Stimulated activated CD8-positive, alpha-beta memory T cell treated with anti-CD3 and anti-CD28 coated beads, Interleukin-4, amount 100 ng/mL, for 1 hour (primary cell): Measurements from ENCODE around the gene CARD9.

Experiments
- DNase-seq, 2 donors: peaks; one replicate each; pipeline ENCODE4 v3.0.0-alpha.2; 2020; ENCODE audit warnings: low read depth in 2 of 2, low spot score in 1 of 2

CARD9 gene

DNA sequence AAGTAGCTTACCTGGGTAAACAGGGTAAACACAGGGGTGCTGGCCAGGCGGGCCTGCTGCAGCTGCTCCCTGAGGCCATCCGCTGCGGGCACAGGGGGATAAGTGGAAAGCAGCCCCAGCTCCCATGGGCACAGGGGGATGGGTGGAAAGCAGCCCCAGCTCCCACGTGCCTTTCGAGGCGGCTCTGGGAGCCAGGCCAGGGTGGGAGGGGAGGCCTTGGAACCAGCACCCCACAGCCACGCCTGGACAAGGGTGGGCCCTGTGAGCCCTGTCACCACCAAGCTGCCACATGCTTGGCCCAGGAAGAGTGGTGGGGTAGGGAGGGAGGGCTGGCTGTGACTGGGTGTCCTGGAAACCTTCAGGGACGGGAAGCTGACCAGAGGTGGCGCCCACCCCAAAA lies 7.8 kb upstream of the CARD9 start:
- DNase-seq: no peak

DNA sequence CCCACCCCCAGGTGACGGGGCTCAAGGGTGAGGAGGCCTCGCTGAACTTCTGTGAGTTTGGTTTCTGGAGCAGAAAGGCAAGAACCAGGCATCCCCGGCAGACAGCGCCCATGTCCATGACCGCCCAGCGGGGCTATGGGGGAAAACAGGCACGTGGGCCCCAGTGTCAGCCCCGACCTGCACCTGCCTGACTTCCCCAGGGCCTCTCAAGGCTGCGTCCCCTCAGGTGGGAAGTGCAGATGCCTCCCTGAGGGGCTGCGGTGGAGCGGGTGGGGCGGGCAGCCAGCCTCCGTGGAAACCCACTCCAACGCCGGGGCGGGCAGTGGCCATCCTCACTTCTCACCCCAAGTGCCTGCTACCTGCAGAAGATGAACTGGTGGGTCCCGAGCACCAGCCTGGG lies 6.9 kb upstream of the CARD9 start:
- DNase-seq: no peak

DNA sequence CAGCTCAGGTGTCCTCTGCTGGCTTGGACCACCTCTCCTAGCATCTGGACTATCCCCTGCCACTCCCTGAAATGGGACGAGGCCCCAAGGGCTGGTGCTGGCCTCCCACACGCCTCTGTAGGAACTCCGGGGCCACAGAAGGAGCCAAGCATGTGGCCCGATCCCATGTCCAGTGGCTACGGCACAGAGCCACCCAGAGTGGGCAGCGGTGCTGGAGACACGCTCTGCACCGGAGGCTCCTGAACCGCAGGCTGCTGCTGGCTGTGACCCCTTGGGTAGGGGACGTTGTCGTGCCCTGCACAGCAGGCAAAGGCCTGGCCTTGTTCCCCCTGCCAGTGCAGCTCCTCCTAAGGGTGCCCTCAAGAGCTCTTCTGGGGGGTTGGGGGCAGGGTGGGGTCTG lies 6.4 kb upstream of the CARD9 start:
- DNase-seq: no peak

DNA sequence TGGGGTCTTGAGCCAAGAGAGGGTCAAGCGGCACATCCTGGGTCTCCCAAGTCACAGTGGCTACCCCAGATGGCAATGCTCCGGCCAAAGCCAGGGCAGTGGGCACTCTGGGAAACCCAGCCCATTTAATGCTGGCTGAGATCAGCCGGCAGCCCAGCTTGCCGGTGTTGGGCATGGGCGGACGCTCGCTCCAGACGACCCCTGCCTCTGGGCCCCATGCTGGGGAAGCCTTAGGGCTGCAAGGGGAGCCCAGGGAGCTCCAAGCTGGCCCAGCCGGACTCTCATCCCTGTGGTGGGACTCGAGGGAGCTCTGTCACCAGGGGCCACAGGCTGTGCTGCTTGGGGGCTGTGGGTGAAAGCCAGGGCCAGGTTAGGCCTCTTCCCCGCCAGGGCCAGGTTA lies 5.9 kb upstream of the CARD9 start:
- no peak for DNase-seq

DNA sequence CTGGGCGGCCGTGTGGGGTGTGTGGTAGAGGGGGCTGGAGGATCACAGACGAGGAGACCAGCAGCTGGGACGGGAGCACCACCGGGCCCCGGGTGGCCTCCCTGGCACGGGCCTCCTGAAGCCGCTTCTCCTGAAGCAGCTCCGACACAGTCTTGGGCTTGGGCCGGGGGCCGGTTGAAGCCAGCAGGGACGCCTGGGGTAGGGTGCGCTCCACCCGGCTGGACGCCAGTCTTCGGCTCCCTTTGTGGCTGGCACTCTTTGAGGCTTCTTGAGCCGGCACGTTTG lies 5.5 kb upstream of the CARD9 start:
- DNase-seq: no peak

DNA sequence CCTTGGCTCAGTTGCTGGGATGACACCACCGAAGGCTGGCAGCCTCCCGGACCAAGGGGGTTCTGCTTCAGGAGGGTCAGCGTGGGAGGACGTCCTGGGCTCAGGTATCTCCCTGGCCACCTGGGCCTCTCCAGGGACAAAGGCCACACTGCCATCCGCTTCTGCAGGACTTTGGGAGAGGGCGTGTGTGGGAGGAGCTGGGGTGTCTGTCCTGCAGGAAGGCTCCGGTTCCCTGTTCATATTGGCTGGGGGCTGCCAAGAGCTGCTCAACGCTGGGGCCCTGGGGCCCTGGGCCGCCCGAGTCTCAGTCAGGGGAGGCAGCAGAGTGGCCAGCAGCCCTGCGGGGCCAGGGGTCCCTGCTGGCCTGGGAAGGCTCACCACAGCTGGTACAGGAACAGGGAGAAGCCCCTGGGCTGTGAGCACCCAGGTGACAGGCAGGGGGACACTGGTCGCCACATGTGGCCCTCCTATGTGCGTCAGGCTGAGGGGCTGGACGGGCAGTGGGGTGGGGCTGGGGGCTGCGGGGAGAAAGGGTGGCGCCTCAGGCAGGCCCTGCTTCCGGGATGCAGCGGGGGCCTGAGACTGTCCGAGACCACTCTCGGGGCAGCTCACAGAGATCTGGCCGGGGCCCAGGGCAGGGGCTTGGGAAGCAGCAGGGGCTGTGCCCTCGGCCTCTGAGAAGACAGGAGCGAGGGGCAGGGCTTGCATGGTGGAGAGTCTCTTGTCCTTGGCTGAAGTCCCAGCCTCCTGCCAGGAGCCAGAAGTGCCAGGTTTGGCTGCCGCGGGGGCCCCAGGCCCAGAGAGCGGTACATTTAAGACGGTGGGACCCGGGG lies 4.9 kb upstream of the CARD9 start:
- DNase-seq: no peak

DNA sequence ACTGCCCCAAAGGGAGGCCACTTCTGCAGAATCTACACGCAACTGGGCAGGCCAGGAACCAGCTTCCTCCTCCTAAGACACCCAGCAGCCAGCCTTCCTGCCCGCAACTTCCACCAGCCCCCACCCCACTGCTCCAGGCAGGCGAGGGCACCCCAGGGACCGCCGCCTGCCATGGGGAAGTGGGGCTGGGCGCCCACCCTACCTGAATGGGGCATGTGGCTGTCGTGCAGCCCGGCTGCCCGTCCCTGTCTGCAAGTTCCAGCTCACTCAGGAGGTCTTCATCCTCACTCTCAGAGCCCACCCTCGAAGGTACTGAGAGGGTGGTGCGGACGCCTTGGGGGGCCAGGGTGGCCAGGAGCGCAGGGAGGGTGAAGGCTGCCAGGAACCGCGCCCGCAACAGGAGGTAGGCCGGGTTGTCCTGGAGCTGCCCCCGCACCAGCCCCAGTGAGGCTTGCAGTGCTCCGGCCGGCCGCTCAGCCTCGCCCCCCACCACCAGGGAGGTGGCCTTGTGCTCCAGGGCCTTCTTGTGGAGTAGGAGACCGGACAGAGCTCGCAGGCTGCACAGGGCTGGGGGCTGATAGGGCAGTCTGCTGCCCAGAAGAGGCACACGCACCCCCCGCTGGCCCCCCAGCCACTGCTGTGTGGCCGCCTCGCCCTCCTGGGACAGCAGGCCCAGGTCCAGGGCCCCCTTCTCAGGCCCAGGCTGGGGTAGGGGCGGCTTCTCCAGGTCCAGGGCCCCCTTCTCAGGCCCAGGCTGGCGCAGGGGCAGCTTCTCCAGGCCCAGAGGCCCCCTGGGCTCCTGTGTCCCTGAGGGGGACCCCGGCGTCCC lies 4.1 kb upstream of the CARD9 start:
- no peak for DNase-seq

DNA sequence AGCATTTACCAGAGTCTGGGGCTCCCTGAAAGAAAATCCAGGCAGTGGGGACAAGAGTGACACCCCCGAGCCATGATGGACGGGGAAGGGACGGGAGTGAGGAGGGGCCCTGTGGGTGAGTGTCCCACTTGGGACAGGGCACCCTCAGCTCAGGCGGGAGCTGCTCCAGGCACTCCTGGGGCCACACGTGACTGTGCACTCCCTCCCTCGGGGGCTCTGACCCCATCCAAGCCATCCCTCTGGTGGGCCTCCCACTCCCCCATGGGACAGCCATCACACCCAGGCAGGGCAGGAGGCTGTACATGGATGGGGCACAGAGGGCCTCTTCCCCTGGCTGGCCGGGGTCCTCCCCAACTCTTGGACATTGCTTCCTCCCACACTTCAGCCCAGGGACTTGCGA lies 3.0 kb upstream of the CARD9 start:
- no peak for DNase-seq

DNA sequence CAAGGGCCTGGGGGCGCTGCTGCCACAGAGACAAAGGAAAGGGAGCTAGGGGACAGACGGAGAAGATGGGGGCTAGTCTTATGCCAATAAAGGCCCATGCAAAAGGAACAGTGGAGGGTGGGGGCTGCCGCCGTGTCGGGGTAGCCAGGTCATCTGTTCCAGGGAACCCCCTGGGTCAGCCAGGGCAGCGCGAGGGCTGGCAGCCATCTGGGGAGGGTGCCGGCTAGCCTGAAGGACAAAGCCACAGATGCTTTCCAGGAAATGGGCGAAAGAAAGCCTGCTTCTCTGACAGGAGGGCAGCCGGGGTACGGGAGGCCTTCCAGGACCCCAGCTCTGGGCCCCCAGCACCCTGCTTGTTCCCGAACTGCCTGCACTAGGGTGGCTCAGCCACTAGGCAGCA lies 1.6 kb upstream of the CARD9 start:
- DNase-seq: no peak

DNA sequence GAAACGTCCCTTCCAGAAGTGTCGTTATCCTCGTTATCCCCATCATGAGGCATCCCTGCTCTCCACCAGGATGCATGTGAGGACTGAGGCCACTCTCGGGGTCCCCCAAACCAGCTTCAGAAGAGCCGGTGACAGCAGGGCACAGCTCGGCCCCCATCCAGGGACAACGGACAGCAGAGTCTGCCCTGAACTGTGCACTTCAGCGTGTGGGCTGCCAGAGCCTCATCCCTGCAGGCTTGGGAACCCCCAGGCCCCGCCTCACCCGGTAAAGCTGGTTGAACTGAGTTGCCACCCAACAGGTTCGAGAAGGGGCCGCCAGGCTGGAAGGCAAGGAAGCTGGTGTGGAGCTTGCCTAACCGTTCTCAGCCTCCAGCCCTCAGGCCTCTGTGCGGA lies 710 bp upstream of the CARD9 start:
- no peak for DNase-seq

DNA sequence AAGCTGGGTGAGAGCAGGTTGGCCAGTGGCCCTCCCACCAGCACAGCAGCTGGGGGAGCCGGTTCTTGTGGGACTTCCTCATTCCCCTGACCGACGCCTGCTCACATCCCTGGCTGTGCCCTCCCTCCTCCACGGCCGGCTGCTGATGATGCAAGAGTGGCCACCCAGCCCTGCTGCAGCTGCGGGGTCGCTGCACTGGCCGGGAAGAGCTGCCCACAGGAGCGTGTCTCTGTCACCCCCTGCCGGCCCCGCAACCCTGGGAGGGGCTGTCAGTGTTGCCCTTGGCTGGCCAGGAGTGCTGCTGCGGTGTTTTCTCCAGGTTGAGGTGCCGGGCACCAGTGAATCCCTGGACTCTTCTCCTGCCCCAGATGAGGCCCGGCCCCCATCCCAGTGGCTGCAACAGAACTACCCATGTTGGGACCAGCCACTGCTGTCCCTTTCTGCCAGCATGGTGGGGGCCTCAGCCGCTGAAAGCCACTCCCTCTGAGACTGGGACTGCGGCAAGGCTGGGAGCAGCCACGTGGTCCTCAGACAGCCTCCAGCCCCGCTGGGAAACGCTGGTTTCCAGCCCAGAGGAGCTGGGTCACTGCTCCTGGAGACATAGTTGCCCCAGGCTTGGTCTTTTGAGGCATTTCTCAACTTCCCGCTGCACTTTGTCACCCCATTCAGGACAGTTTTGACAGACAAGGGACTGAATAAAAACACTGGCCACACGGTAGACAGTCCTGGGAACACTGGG lies 739 bp downstream of the CARD9 start:
- DNase-seq: no peak

DNA sequence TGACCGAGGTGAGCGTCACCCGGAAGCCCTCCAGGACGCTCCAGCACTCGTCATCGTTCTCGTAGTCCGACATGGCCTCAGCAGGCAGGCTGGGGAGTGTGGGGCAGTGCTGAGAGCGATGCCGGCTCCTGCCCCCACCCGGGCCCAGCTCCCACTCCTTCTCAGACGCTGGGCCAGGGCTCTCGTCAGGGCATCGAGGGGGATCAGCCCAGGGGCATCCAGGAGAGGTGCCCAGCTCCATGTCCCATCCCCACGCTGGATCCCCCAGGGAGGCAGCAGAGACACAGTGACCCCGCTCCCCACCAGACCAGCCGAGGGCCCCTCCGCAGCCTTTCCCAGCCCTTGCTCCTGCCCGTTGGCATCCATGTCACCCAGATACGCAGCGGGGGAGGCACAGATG lies 1.5 kb downstream of the CARD9 start:
- no peak for DNase-seq

DNA sequence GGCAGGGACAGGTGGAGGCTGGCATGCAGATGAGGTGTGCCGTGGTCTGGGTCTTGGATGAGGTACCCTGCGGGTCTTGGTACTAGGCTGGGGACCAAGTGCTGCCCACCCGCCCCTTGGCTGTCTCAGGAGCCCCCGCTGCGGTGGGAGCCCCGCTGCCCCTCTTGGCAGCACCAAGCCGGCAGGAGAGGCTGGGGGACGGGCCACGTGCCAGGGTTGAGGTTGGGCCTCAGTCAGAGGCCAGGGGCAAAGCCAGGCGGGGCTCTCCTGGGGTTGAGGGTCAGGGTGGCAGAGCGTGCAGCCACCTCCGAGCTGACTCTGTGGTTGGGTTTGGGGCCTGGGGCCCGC lies 2.0 kb downstream of the CARD9 start:
- DNase-seq: no peak

DNA sequence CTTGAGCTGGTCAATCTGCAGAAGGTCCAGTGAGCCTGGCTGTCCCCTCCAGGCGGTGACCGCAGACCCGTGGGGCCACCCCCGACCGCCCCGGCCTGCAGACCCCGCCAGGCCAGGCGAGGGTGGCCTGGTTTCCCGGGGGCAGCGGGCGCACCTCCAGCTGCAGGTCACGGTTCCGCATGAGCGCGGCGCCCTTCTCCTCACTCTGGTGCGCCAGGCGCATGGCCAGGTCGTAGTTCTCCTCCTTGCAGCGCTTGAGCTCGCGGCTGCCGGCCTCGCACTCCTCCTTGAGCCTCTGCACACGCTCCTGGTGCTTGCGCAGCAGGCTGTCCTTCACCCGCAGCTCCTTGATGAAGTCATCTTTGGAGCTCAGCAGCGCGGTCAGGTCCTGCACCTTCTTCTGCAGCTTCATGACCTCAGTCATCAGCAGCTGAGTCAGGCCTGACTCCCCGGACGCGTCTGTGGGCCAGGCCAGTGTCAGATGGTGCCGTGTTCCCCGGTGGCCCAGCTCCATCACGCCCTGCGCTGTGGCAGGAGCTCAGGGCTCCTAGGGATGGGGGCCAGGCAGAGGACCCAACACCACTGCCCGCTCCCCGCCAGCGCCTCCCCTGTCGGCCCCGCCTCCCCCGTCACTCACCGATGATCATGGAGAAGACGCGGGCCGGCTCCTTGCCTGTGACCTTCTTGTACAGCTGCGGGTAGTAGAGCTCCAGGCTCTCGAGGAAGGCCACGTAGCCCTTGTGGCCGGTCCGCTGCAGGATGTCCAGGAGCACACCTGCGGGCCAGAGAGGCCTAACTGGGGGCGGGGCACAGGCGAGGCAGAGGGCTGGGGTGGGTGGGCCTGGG lies 2.6 kb downstream of the CARD9 start:
- DNase-seq: no peak

DNA sequence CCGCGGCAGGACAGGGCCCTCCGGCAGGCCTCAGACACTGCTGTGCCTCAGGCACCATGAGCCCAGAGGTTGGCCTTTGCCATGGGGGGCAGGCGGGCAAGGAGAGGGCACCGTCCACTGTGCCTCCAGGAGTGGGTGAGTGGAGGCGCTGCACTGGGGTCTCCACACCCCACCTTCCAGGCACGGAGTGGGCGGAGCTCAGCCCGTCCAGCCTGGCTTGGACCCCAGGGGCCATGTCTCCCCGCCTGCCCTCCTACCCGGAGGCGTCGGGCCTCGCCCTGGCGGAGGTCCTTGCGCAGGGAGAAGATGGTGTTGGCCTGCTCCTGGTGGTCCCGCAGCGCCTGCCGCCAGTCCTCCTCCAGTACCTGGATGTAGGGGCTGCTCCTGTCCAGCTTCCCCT lies 3.4 kb downstream of the CARD9 start:
- DNase-seq: no peak

DNA sequence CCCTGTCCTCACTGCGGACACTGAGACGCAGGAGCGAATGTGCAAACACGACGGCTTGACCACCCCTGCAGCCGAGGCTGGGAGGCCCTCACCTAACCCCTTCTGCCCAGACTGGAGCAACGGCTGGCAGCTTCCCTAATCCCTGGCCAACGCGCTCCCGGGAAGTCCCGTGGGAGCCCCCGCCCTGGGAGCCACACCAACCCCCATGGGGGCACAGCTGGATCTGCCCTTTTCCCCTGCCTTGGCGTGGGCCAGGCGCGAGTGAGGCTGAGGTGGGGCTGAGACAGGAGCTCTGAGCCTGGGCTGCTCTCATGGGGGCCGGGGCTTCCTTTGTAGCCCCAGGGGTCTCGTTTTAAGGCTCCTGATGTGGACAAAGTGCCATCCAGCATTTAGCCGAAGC lies 5.3 kb downstream of the CARD9 start:
- DNase-seq: no peak

DNA sequence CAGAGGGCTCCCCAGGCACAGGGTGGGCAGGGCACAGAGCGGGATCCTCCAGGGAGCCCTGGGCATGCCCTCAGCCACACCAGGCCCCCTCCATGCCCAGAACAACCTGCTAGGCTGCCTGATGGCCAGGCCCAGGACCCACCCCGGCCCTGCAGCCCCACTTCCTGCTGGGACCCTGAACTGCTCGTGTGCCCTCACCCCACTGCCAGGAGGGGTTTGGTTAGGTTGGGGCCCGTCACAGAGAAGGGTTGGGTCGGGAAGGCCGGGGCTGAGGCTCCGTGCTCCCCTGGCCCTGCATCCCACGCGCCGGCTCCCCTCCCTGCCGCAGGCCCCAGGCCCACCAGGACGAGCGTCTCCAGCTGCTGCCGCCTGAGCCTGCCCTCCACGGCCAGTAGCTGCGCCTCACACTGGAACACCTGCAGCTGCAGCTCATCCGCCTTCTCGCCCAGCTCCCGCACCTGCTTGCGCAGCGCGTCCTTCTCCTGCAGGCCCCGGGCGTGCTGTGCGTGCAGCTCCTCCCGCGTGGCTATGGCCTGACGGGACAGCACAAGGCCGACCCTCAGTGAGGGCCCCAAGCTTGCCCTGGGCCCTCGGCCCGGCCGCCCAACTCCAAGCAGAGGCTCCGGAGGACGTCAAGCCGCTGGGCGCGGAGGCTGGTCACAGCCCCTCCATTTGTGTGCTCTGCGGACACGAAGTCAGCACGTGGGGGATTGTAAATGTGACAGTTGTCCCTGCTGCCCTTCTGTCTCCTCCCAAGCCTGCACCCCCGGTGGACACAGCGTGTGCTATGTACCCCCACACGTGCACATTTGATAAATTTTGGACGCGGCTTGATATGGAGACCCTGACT lies 5.9 kb downstream of the CARD9 start:
- no peak for DNase-seq

DNA sequence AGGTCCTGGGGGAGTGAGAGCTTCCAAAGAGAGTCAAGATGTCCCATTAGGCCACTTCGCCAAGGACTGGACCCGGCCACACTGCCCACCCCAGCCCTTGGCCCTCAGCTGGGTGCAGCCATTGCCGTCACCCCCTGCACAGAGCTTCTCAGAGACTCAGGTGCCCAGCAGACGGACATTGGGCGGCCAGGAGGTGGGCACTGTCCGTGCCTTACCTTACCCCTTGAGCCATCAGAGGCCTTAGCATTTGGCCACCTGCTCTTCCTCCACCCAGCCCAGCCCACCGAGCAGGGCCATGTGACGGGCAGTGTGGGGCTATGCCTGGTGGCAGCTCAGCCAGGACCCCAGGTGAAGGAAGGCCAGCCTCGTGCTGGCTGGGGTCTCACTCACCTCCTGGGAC lies 6.6 kb downstream of the CARD9 start:
- DNase-seq: no peak

DNA sequence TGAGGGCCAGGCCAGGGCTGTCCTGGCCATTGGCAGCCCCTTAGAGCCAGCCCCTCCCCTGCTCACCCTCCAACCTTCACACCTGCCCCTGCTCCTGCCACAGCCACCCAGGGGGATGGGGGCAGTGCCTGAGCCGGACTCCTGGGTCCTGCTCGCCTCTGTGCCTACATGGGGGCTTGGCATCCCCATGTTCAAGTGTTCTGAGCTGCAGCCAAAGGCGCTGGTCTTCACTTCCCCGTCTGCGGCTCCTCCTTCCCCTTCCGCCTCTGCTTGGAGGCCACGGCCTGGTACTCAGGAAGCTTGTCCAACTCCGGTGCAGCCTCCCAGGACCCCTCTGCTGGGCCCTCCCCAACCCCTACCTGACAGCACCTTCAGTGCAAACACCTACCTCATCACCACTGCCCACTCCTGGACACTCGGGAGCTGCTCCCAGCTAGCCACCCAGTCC lies 7.7 kb downstream of the CARD9 start:
- no peak for DNase-seq
